Measurements from ENCODE around the gene MCRS1.
A peak's percentile ranks its signal among the peaks of the same experiment; 100 is the strongest.
"Not testable (repeated sequence)": the region's sequence is repeated elsewhere in the genome, so short reads cannot be mapped to it uniquely, and the experiment has no call there.

MCRS1 gene, protein sequence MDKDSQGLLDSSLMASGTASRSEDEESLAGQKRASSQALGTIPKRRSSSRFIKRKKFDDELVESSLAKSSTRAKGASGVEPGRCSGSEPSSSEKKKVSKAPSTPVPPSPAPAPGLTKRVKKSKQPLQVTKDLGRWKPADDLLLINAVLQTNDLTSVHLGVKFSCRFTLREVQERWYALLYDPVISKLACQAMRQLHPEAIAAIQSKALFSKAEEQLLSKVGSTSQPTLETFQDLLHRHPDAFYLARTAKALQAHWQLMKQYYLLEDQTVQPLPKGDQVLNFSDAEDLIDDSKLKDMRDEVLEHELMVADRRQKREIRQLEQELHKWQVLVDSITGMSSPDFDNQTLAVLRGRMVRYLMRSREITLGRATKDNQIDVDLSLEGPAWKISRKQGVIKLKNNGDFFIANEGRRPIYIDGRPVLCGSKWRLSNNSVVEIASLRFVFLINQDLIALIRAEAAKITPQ

DNA sequence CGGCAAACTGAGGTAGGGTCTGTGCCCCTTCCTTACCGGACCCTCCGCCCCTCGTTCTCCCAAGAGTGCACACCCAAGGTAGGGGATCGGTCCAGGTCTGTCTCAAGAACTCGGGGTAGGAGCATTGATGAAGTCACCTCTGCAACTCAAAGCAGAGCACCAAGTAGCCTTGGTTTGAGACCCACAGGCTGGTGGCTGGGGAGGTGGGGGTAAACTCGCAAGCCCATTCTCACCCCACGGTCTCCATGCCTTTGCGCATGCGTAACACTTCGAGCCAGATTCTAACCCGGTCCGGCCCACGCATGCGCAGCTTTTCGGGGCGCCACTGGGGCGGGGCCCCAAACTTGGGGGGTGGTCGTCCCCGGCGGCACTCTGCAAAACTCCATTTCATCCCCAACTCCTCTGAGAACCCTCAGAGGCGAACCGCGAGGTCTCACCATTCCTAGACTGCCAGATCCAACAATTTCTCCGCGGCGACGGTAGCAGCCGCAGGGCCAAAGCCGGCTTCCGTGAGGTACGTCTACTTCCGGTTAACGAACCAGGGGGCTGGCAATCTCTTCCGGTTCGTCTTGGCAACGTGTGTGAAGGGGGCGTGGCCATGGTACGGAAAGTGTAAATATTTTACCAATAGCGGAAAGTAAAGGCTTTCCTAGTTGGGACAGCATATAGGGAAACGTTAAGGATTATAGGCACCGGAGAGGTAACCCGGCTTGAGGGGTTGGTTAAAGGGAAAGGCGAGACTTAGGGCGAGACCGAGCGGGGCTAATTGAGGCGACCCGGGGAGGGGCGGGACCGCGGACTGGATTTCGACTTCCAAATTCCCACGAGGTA, at the start of gene MCRS1:
MCRS1 (minus strand) TSS at position 532 of the 831 bp plus-strand sequence. CDS start 1,411 bp downstream, outside the sequence.
- DNase-seq: peak; percentile 79

DNA sequence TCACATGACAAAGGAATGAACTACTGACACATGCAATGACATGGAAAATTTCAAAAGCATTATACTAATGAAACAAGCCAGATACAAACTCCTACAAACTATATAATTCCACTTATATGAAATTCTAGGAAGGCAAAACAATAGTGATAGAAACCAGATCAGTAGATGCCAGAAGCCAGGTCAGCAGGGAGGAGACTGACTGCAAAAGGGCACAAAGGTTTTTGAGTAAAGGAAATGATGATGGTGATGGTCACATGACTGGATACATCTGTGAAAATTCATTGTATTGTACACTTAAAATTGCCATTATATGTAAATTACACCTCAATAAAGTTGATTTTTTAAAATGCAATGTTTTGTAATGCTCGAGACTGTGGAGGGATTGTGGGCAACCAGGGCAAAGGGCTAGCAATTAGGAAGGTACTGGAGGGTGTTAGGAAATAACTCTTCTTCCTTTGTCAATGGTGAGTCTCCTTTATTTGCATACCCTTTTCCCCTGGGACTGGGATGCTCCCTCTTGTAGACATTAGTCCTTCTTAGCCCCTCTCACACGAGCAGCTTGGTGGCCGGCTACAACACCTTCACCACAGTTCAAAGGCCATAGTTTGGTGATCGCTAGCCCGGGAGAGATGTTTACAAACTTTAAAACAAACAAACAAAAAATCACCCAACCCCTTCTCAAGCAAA, 48.7 kb upstream of the MCRS1 start:
- DNase-seq: no peak

DNA sequence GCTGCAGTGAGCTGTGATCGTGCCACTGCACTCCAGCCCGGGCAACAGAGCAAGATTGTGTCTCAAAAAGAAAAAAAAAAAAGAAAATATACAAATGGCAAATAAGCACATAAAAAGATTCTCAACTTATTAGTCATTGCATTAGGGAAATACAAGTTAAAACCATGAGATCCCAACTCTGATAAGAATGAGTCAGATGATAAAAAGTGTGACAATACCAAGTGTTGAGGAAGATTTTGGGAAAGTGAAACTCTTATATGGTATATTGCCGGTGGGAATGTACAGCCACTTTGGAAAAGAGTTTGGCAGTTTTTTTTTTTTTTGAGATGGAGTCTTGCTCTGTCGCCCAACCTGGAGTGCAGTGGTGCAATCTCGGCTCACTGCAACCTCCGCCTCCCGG, 47.8 kb upstream of the MCRS1 start:
- DNase-seq: no peak

DNA sequence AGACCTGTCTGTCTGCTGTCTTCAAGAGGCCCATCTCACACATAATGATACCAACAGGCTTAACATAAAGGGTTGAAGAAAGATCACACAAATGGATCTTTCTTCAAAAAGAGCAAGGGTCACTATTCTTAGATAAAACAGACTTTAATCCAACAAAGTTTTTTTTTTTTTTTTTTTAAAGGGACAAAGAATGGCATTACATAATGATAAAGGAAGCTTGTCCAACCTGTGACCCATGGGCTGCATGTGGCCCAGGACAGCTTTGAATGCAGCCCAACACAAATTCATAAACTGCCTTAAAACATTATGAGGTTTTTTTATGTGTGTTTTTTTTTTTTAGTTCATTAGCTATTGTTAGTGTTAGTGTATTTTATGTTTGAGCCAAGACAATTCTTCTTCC, 44.3 kb upstream of the MCRS1 start:
- DNase-seq: no peak

DNA sequence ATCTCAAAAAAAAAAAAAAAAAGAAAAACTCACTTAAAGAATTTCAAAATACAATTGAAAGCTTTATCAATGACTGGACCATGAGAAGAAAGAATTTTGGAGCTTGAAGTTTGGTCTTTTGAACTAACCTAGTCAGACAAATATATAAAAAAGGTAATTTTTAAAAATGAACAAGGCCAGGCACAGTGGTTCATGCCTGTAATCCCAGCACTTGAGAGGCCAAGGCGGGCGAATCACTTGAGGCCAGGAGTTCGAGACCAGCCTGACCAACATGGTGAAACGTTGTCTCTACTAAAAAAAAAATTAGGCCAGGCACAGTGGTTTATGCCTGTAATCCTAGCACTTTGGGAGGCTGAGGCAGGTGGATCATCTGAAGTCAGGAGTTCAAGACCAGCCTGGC, 42.8 kb upstream of the MCRS1 start:
- DNase-seq: not testable (repeated sequence)

DNA sequence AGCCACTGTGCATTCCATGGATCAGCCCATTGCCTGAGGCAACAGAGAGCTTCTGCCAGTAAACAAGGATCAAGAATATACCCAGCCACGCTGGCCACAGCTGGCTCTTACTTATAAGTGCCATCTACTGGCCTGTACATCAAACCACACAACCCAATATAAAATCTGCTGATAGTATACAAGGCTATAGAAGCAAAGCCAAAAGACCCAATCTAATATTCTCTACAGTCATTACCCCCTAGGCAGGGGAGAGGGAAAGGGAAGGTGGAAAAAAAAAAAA, 41.9 kb upstream of the MCRS1 start:
- DNase-seq: no peak

DNA sequence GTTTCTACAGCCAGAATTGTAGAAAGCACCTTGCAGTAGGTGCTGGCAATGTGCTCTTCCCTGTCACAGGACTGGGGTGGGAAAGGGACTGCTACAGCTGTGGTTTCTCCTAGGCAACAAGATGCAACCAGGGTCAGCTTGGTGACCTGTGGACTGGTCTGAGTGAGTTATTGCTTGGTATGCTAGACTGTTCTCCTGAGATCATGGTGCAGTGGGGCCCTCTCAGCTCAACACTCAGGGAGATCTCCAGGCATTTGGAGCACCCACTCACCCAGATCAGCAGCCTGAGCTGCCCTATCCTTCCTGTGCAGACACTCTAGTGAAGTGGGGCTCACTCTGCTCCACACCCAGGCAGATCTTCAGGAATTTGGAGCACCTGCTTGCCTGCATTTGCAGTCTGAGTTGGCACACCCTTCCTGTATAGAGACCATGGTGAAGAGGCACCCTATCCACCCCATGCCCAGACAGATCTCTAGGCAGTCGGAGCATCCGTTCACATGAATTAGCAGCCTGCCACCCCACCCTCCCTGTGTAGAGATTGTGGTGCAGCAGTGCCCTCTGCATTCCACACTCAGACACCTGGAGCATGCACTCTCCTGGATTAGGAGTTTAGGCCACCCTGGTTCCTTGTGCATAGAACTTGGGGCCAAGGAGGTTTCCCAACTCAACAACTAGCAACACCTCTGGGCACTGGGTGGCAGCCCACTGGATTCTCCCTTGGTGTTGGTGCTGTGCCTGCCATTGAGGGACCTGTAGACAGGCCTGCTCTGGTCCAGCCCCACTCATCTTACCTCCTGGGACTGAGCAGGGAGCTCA, 41.3 kb upstream of the MCRS1 start:
- no peak for DNase-seq

DNA sequence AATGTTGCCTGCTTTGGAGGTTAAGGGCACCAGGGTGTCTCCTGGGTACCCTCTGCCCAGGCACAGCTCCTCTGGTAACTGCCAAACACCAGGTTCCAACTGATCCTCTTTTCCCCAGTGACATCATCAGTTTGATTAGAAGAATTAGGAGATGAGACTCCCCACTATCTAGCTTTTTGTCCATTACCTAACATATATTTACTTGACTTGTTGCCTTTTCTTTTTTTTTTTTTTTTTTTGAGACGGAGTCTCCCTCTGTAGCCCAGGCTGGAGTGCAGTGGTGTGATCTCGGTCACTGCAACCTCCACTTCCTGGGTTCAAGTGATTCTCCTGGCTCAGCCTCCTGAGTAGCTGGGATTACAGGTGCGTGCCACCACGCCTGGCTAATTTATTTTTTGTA, 37.6 kb upstream of the MCRS1 start, which contains the start of gene FAM186B:
FAM186B (minus strand) TSS at position 101 of the 400 bp plus-strand sequence. CDS start 162 bp downstream, outside the sequence.
- DNase-seq: not testable (repeated sequence)

DNA sequence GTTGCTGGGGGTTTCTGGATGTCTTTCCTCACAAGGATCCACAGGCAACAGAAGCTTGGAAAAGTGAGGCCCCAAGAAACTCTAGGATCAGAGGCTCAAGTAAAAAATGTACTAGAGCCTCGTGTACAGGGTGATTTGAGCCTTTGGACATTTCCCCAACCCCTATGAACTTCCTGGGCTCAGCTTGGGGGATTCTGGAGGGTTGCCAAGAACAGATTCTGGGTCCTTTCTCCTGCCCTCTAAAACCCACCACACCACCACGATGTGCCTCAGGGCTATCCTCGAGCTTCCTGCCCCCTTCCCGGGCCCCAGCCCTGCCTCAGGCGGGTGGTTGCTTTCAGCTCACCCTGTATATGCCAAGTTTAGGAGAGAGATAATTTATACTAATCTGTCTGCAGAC, 36.9 kb upstream of the MCRS1 start:
- DNase-seq: no peak

DNA sequence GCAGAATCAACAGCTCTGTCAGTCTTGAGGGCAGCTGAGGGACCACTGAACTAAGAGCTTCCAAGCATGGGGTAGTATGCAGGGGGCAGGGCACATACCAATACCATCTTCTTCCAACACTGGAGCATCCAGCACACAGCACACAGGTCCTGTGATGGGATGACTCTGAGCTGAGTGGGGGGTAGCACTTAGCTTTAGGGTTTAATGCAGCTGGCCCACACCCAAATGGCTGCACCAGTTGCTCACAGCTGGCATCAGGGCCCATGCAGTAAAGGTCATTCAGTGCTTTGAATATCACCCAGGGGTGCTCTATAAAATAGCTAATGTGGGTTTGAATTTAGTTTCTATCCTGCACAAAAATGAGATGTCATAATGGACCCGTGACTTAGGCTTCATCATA, 35.8 kb upstream of the MCRS1 start:
- no peak for DNase-seq

DNA sequence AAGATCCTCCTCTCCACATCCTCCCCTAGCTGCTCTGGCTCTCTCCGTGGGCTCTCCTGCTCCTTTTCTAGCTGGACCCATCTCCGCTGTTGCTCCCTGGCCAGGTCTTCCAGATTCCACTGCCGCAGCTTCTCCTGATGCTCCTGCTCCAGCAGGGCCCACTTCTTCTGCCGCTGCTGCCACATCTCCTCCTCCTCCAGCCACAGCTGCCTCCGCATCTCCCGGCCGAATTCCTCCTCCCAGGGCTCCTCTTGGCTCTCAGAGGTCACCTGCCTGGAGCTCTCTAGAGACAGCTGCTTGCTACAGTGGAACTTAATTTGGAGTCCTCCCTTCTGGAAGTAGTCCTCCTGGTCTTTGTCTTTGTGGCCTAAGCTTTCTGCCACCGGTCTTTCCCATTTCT, 32.0 kb upstream of the MCRS1 start:
- no peak for DNase-seq

DNA sequence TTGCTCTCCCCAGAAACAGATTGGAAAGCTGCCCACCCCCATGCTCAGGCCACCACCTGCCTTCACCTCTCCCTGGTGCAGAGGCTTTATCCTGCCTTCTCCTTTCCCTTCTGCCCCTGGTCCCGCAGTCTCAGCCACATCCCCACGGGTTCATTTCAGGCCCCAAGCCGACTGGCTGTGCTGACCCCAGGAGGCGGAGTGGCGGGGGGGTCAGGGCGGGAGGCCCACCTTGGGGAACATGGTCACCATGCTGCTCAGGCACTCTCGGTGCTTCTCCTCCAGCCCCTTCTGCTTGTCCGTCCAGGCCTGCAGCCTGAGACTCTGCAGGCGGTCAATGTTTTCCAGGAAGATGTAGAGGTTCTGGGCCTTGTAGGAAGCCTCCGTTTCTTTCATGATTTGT, 30.6 kb upstream of the MCRS1 start:
- no peak for DNase-seq

DNA sequence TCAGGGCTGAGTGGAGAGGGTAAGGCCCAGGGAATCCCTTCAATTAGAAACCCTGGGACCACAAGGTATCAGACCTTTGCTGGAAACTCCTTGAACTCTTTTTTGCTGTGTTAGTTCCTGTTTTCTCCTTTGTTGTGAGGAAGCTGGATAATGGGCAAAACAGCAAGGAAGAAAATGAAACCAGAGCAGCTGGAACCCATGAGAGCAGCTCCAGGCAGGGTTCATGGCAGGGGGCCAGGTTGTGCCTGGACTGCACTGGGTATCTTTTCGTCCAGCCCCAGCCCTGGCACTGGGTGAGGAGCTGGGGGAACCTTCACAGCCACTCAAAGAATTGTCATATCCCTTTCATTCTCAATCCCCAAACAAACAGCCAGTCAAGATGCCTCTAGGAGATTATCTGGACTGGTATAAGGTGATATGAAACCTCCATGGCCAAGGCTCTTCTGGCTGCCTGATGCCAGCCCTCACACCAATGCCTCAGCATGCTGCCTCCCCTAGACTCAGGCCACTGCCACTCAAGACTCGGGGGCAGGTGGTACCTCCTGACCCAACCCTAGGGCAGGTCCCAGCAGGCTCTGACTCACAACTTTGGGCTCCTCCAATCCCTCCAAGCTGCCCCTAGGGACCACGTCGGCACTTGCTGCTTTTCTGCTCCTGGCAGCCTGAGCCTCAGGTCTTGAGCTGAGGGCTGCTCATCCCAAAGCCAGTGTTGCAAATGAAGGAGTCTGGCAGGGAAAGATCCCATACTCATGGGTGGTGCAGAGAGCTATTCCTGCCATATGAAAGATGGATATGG, 21.0 kb upstream of the MCRS1 start:
- no peak for DNase-seq

DNA sequence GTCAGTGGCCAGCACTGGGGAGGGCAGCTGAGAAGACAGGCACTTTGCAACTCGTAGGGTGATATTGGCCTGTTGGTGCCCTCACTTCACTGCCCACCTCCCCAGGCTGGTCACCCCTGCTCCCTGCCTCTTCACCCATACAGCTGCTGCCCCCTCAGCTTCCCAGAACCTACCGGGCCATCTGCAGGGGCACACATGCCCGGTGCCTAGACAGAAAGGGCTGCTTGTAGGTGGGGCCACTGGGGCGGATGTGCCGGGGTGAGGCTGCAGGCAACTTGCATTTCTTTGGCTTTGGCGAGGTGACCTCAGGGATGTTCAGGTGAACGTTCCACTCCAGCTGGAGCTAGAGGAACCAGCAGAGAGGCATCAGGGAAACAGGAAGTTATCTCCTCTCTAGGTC, 20.3 kb upstream of the MCRS1 start:
- no peak for DNase-seq

DNA sequence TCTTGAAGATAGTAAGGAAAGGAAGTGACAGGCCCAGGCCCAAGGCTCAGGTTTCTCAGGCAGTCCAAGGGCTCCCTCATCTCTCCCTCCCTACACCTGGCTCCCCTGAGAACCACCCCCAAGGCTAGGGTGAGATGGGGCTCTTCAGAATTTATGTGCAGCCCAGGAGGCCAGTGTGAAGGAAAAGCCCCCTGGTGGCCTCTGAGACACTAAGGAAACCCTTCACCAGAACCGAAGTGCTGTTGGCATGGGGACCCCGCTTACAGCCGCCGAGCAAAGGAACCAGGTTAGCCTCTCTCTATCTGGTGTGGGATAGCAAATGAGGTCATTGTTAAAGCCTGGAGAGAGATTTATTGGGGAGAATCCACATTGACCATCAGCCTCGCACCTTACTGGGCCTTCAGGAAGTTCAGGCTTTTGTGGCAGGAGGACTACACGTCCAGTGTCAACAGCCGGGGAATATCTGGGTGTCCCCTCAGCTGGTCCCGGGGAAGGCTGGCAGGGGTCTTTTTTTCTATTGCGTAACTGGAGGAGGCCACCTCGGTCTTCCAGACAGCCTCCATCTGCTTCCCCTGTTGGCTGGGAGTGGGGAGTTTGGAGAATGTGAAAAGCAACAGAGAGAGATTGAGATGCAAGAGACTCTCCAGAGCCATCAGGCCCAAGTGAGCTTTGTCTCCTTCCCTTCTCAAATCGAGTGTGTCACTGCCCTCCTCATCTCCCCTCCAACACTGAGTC, 19.4 kb upstream of the MCRS1 start:
- DNase-seq: no peak

DNA sequence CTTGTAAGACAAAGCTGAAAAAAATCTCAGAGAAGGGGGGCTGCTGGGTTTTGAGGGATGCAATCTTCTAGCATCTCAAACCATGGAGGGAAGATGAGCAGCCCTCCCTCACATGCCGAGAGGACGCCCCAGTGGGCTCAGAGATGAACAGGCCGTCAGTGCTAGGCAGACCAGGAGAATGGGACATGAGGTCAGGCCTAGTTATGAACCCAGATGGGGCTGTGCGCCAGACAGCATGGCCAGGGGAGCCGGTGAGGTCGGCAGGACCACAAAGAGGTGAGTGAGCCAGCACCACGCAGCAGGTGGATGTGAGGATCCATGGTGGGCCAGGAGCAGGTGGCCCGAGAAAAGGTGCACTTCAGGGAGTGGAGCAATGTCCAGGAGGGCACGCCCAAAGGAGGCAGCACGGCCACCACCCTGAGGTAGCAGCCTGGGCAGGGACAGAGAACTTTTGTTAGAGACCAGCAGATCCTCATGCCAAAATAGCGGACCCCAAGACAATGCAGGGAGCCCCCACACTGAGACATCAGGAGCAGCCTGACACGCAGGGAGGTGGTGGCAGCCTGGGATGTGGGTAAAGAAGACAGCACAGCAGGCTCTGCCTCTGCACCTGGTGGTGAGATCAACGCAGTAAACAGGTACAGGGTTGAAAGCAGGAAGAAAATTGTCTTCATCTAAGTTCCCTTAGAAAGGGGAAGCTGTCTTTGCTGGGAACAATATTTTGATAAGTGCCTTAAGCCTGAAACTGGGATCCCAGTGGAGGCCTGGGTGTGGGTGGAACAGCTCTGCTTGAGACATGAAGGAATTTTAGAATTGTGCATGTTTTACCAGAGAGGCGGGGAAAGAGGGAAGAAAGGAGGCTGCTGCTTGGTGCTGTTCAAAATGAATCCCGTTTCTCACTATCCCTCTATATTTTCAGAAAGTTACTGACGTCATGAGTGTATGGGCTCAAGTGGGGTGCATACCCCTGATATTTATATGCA, 17.8 kb upstream of the MCRS1 start:
- no peak for DNase-seq

DNA sequence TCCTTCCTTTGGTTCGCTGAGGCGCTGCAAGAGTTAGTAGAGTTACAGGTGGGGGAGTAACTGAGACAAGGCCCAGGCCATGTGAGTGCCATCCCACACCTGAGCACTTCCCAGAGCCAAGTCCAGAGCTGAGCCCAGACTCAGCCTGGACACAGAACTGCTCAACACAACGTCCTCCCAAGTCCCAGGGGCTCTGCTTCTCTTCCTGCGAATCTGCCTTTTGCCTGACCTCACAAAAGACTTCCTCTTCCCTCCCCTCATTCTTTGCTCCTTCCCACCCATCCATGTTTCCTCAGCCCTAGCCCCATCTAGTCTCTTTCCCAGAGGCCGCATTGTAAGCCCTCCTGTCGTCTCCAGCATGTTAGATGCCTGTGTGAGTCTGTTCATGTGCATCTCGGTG, 16.6 kb upstream of the MCRS1 start:
- DNase-seq: no peak

DNA sequence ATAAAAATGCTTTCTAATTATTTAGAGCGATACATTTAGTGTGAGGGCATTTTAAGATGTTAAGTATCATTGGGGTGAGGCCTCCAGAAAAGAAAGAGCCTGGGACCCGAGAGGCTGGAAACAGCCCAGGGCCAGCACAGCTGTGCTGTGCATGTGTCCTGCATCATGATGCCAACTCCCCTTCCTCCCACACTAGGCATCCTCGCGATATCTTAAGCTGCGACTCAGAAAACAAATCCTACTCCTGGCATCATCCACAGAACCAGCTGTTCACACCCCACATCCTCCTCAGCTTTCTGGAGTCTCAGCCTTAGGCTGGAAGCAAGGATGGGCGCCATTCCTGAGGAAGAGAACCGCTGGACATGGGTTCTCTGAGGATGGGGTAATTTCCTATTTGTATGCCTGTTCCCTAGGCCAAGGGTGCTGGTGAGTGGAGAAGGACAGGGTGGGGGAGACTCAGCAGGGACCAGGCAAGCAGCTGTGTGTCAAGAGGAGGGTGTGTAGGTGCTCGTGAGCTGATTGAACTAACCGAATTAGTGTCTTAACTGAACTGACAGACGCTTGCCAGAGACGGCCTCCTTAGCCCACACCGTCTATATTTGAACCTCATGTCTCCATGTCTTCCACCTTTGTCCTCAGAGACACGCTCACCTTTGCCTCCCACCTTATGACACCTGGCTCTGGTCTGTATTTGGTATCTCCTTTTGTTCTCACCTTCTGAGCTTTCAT, 15.6 kb upstream of the MCRS1 start:
- no peak for DNase-seq

DNA sequence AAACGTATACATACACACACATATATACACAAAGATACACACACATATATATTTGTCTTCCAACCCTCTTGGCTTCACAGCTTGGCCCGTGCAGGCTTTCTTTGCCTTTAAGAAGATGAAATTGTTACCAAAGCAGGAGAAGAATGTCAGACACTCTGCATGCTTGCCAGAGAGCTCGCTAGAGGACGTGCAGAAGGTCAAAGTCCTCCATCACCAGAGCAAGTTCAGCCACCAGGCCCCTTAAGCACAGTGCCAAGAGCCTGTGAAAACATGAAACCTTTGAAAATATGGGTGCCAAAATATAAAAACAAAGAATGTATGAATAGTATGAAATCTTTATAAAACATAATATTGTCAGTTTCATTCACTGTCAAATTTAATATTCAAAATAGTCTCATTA, 14.9 kb upstream of the MCRS1 start:
- DNase-seq: no peak

Data from NCI-H1417 treated with DMSO at 0.1 percent for 48 hours (cell line).